Ishikawa (cell line): ENCODE data around the gene KIF15.

Experiments used
- CEBPB ChIP-seq: IDR thresholded peaks from 2 replicates; pipeline ENCODE4 v1.6.1; 2012
- CREB1 ChIP-seq: IDR thresholded peaks from 2 replicates; pipeline ENCODE4 v1.6.1; 2012; ENCODE audit warnings: low read depth
- EGR1 ChIP-seq: IDR thresholded peaks from 2 replicates; pipeline ENCODE4 v1.6.1; 2012
- EP300 ChIP-seq: IDR thresholded peaks from 2 replicates; pipeline ENCODE4 v1.6.1; 2012; ENCODE audit warnings: borderline replicate concordance
- FOXM1 ChIP-seq: IDR thresholded peaks from 2 replicates; pipeline ENCODE4 v1.6.1; 2012; ENCODE audit warnings: low read depth, borderline replicate concordance
- MAX ChIP-seq: IDR thresholded peaks from 2 replicates; pipeline ENCODE4 v1.6.1; 2012
- NFIC ChIP-seq: IDR thresholded peaks from 2 replicates; pipeline ENCODE4 v1.6.1; 2012
- RAD21 ChIP-seq: IDR thresholded peaks from 2 replicates; pipeline ENCODE4 v1.6.1; 2012; ENCODE audit warnings: low read depth
- REST ChIP-seq: IDR thresholded peaks from 2 replicates; pipeline ENCODE4 v1.6.1; 2012; ENCODE audit warnings: low read depth, mild to moderate bottlenecking
- TAF1 ChIP-seq: IDR thresholded peaks from 2 replicates; pipeline ENCODE4 v1.6.1; 2012; ENCODE audit warnings: low read depth, mild to moderate bottlenecking
- TCF12 ChIP-seq: IDR thresholded peaks from 2 replicates; pipeline ENCODE4 v1.6.1; 2012; ENCODE audit warnings: low read depth
- TEAD4 ChIP-seq: IDR thresholded peaks from 2 replicates; pipeline ENCODE4 v1.6.1; 2012
- USF1 ChIP-seq: IDR thresholded peaks from 2 replicates; pipeline ENCODE4 v1.6.1; 2012
- YY1 ChIP-seq: IDR thresholded peaks from 2 replicates; pipeline ENCODE4 v1.6.1; 2012; ENCODE audit warnings: low read depth
- ZBTB7A ChIP-seq: IDR thresholded peaks from 2 replicates; pipeline ENCODE4 v1.6.1; 2012; ENCODE audit warnings: low read depth

The KIF15 gene

GRCh38 chr3:44761424-44762169, at the start of gene KIF15, which contains the start of gene KIAA1143:
Gene KIF15, plus strand, starts transcription at chr3:44761794. Its CDS starts 72 bp downstream, at chr3:44761866.
Gene KIAA1143, minus strand, starts transcription at chr3:44761619. Its CDS starts 17 bp downstream, at chr3:44761602.
- peak; percentile 56 for TF ChIP-seq USF1
- TF ChIP-seq YY1 = peak; percentile 99
- peak; percentile 68 for TF ChIP-seq TEAD4
- TF ChIP-seq MAX = peak; percentile 95
- peak; percentile 93 for TF ChIP-seq FOXM1
- TF ChIP-seq TAF1 = peak; percentile 83
- TF ChIP-seq REST = no peak
- peak; percentile 97 for TF ChIP-seq EGR1
- no peak for TF ChIP-seq EP300
- peak; percentile 95 for TF ChIP-seq CREB1
- peak; percentile 74; the same call in 1 of the 2 replicates for TF ChIP-seq TCF12

GRCh38 chr3:44712455-44713075, 49.0 kb upstream of the KIF15 start, which contains the start of gene ZNF502:
Gene ZNF502, plus strand, starts transcription at chr3:44712660. Its CDS starts 7,602 bp downstream, at chr3:44720262.
- TF ChIP-seq YY1 = 0 out of 2 replicates have a peak, but pooled peaks have one; percentile 37
- peak; percentile 31; the same call in 1 of the 2 replicates for TF ChIP-seq TAF1
- no peak for TF ChIP-seq CEBPB
- no peak for TF ChIP-seq TEAD4
- TF ChIP-seq MAX = peak; percentile 58
- TF ChIP-seq FOXM1 = no peak
- TF ChIP-seq REST = no peak
- peak; percentile 86 for TF ChIP-seq CREB1
- TF ChIP-seq NFIC = no peak
- no peak for TF ChIP-seq EGR1
- TF ChIP-seq TCF12 = no peak
- no peak for TF ChIP-seq RAD21

- no peak for TF ChIP-seq YY1
- TF ChIP-seq CEBPB = no peak
Measured at GRCh38 chr3:44721231-44722102, 40.1 kb upstream of the KIF15 start.

- TF ChIP-seq CREB1 = no peak
- no peak for TF ChIP-seq FOXM1
- no peak for TF ChIP-seq EGR1
- no peak for TF ChIP-seq MAX
- no peak for TF ChIP-seq ZBTB7A
- TF ChIP-seq REST = no peak
- no peak for TF ChIP-seq NFIC
- TF ChIP-seq YY1 = no peak
- TF ChIP-seq TEAD4 = no peak
- TF ChIP-seq CEBPB = no peak
- no peak for TF ChIP-seq RAD21
Measured at GRCh38 chr3:44722103-44722401, 39.5 kb upstream of the KIF15 start.
